Thyroid gland (tissue), 4 donors: ENCODE measurements around the gene LRRC8D.

Experiments used
- CTCF ChIP-seq, 6 experiments: fragments of 200-600 bp in 3 of 6; fragments of 450-650 bp in 3 of 6; sonication (generic) in 3 of 6; IDR thresholded peaks; one replicate each; pipeline ENCODE4 v1.5.1; 2016 to 2019; ENCODE audit warnings: antibody characterized with exemption in 6 of 6, mild to moderate bottlenecking in 2 of 6, inconsistent platforms in 1 of 6, moderate library complexity in 1 of 6
- POLR2A ChIP-seq, 2 donors: fragments of 450-650 bp; IDR thresholded peaks; one replicate each; pipeline ENCODE4 v1.6.1; 2017; ENCODE audit warnings: antibody characterized with exemption in 2 of 2, mild to moderate bottlenecking in 2 of 2, moderate library complexity in 1 of 2

- TF ChIP-seq CTCF (IDR thresholded peaks at IDR 0.05) (no peak), POLR2A (IDR thresholded peaks at IDR 0.05) (no peak)
Measured at GRCh38 chr1:89943846-89944781, 123.3 kb downstream of the LRRC8D start.
